ENCODE results near the gene NCKAP5L. TPM values are rescaled to one million over a fixed set of nuclear protein-coding genes. Genes with fewer than 3 reads are reported as not detected.

Gene NCKAP5L
- total and polyA plus RNA-seq, 2 experiments from 2014 or later, result 10.2 to 37.0 TPM

DNA sequence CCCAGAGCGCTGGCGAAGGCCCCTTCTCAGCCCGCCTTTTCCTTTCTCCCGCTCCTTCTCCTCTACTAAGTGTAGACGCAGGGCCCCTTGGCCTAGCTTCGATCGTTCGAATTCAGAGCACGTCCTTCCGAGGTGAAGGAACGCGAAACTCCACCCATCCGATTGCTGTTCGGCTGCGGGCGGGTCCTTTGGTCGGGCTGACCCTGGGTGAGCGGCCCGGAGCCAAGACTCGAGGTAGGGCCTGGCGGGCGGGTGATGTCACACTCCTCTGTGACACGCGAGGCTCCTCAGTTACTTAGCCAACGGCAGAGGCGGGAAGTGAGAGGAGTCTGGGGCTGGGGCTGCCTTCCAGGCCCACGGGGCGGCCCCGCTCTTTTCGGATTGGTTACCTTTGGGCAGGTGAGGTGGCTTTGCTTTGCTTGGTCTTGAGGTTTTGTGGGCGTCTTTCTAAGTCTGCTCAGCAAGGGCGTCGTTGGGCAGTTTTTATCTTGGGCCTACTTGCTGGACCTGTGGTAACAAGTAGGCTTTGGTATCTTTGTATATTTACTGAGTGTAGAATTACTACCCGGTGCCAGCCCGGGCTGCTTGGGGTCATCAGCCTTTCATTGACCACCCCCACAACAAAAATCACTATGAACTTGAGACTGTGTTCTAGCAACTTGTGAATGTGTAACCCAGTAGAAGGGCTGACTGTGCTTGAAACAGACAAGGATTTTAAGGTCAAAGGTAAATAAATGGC is 86.2 kb downstream of the NCKAP5L start:
- H3K4me1 Mint-ChIP-seq, result peaks cover 21% of the 10 kb centered on the region
- H3K4me3 Mint-ChIP-seq, result peak overlapping the region; percentile 97
- Histone ChIP-seq H4K20me1 (replicated peaks; ENCODE audit: insufficient read depth) (peaks cover 47% of the 10 kb centered on the region), H3K27ac (ENCODE audit: low read depth) (peak overlapping the region; percentile 84), H3K9me2 (ENCODE audit: insufficient read depth) (no peaks in the 10 kb centered on the region), H3K4me1 (ENCODE audit: insufficient read depth) (peaks cover 10% of the 10 kb centered on the region; the same call in 1 of the 2 replicates), H3K4me3 (peak overlapping the region; percentile 80), H3K36me3 (ENCODE audit: insufficient read depth) (no peaks in the 10 kb centered on the region), H3K79me2 (replicated peaks; ENCODE audit: insufficient read depth) (peaks cover 54% of the 10 kb centered on the region), H3F3A (replicated peaks; ENCODE audit: low read depth) (0 out of 2 replicates have a peak, but pooled peaks cover 3% of the 10 kb centered on the region), H3K4me2 (peak overlapping the region; percentile 95), H2AFZ (no peak overlapping the region), H3K27me3 (ENCODE audit: insufficient read depth) (no peaks in the 10 kb centered on the region)
- no peaks in the 10 kb centered on the region for H3K9me3 Mint-ChIP-seq
- peak; percentile 91 for DNase-seq (ENCODE audit: low spot score)
- H3K36me3 Mint-ChIP-seq (ENCODE audit: low read depth), result peaks cover 19% of the 10 kb centered on the region
- H3K27me3 Mint-ChIP-seq (ENCODE audit: insufficient read depth, low read depth, poor library complexity), result peaks cover 8% of the 10 kb centered on the region
- TF ChIP-seq POLR2AphosphoS5 (IDR thresholded peaks at IDR 0.05; ENCODE audit: low read depth) (no peak), CREB1 (CRISPR knock-in tag; IDR thresholded peaks at IDR 0.05; ENCODE audit: low read depth) (peak; percentile 57)
- peak overlapping the region; percentile 99 for H3K27ac Mint-ChIP-seq
- peak; percentile 65 for ATAC-seq

Small RNA genes lying within 50 kb of the gene (small RNA-seq; reads per million reads assigned to genes)
- gene LSM6P2 (ENCODE audit: low replicate concordance), result not detected

Other genes starting within 250 kb of the NCKAP5L start
- gene FAM186B, start 222.8 kb downstream of the NCKAP5L start, total RNA-seq (2014; rRNA removed; shearing (Covaris generic)), result 0.08 and 0.38 TPM in 2 replicates
- gene FAM186B, start 222.8 kb downstream of the NCKAP5L start, polyA plus RNA-seq (2016; fragmentation: Nextera tagmentation; extraction: Ambion mirVana), result 0.21 and 0.31 TPM in 2 replicates
- gene PRPF40B, start 204.9 kb downstream of the NCKAP5L start, total RNA-seq (2014; rRNA removed; shearing (Covaris generic)), result 14.7 and 17.9 TPM in 2 replicates
- gene PRPF40B, start 204.9 kb downstream of the NCKAP5L start, polyA plus RNA-seq (2016; fragmentation: Nextera tagmentation; extraction: Ambion mirVana), result 16.7 and 19.0 TPM in 2 replicates
- 17.8 and 32.6 TPM in 2 replicates for gene FMNL3, start 121.0 kb downstream of the NCKAP5L start, total RNA-seq (2014; rRNA removed; shearing (Covaris generic))
- gene FMNL3, start 121.0 kb downstream of the NCKAP5L start, polyA plus RNA-seq (2016; fragmentation: Nextera tagmentation; extraction: Ambion mirVana), result 8.7 and 10.5 TPM in 2 replicates
- 336 and 349 TPM in 2 replicates for gene TMBIM6, start 86.9 kb downstream of the NCKAP5L start, total RNA-seq (2014; rRNA removed; shearing (Covaris generic))
- 240 and 245 TPM in 2 replicates for gene TMBIM6, start 86.9 kb downstream of the NCKAP5L start, polyA plus RNA-seq (2016; fragmentation: Nextera tagmentation; extraction: Ambion mirVana)
- gene BCDIN3D, start 14.7 kb upstream of the NCKAP5L start, total RNA-seq (2014; rRNA removed; shearing (Covaris generic)), result 1.8 and 2.1 TPM in 2 replicates
- gene BCDIN3D, start 14.7 kb upstream of the NCKAP5L start, polyA plus RNA-seq (2016; fragmentation: Nextera tagmentation; extraction: Ambion mirVana), result 0.89 and 1.4 TPM in 2 replicates
- 0.08 and 2.0 TPM in 2 replicates for gene FAIM2, start 75.5 kb upstream of the NCKAP5L start, total RNA-seq (2014; rRNA removed; shearing (Covaris generic))
- 0.61 and 0.83 TPM in 2 replicates for gene FAIM2, start 75.5 kb upstream of the NCKAP5L start, polyA plus RNA-seq (2016; fragmentation: Nextera tagmentation; extraction: Ambion mirVana)
- 0.07 TPM in 1 of 2 replicates, not detected in the other for gene AQP2, start 122.3 kb upstream of the NCKAP5L start, total RNA-seq (2014; rRNA removed; shearing (Covaris generic))
- not detected in 2 replicates for gene AQP2, start 122.3 kb upstream of the NCKAP5L start, polyA plus RNA-seq (2016; fragmentation: Nextera tagmentation; extraction: Ambion mirVana)
- 2.2 and 2.7 TPM in 2 replicates for gene AQP5, start 133.5 kb upstream of the NCKAP5L start, total RNA-seq (2014; rRNA removed; shearing (Covaris generic))
- gene AQP5, start 133.5 kb upstream of the NCKAP5L start, polyA plus RNA-seq (2016; fragmentation: Nextera tagmentation; extraction: Ambion mirVana), result 1.1 and 1.3 TPM in 2 replicates
- not detected in 2 replicates for gene AQP6, start 144.5 kb upstream of the NCKAP5L start, total RNA-seq (2014; rRNA removed; shearing (Covaris generic))
- gene AQP6, start 144.5 kb upstream of the NCKAP5L start, polyA plus RNA-seq (2016; fragmentation: Nextera tagmentation; extraction: Ambion mirVana), result 0.08 TPM in 1 of 2 replicates, not detected in the other
- gene RACGAP1, start 197.1 kb upstream of the NCKAP5L start, total RNA-seq (2014; rRNA removed; shearing (Covaris generic)), result 49.9 and 52.8 TPM in 2 replicates
- gene RACGAP1, start 197.1 kb upstream of the NCKAP5L start, polyA plus RNA-seq (2016; fragmentation: Nextera tagmentation; extraction: Ambion mirVana), result 18.0 and 19.0 TPM in 2 replicates
- 1.5 and 1.6 TPM in 2 replicates for gene ASIC1, start 229.2 kb upstream of the NCKAP5L start, total RNA-seq (2014; rRNA removed; shearing (Covaris generic))
- gene ASIC1, start 229.2 kb upstream of the NCKAP5L start, polyA plus RNA-seq (2016; fragmentation: Nextera tagmentation; extraction: Ambion mirVana), result 0.47 and 0.76 TPM in 2 replicates

All from GM23338 (cell line).